Measurements from ENCODE around the gene GOLGA7B.

The GOLGA7B gene

GRCh38 chr10:97858001-97858439 lies 8.4 kb downstream of the GOLGA7B start:
- Histone ChIP-seq H3K9me2 (replicated peaks; ENCODE audit: control insufficient read depth, low read length) (no peaks in the 10 kb centered on the region), H3K27me3 (ENCODE audit: control insufficient read depth, low read length) (peaks cover 43% of the 10 kb centered on the region), H3K9me3 (ENCODE audit: control insufficient read depth, insufficient read depth, low read length) (no peaks in the 10 kb centered on the region), H3K79me2 (ENCODE audit: control insufficient read depth, low read length) (no peaks in the 10 kb centered on the region), H4K20me1 (ENCODE audit: control insufficient read depth, insufficient read depth, low read depth, low read length) (no peaks in the 10 kb centered on the region), H3K4me2 (ENCODE audit: low read length) (no peak overlapping the region), H3K4me1 (ENCODE audit: control insufficient read depth, low read length) (no peaks in the 10 kb centered on the region), H3K36me3 (ENCODE audit: control insufficient read depth, low read length) (no peaks in the 10 kb centered on the region), H3K4me3 (ENCODE audit: low read length) (no peak overlapping the region), H3K27ac (ENCODE audit: low read depth, low read length) (no peak overlapping the region), H3F3A (ENCODE audit: control insufficient read depth, insufficient read depth) (no peaks in the 10 kb centered on the region)
- TF ChIP-seq EZH2phosphoT487 (IDR thresholded peaks at IDR 0.05; ENCODE audit: borderline replicate concordance, low read length) (no peak), CTCF (IDR thresholded peaks at IDR 0.05; ENCODE audit: low read depth, low read length, poor library complexity, severe bottlenecking) (no peak)

DNA sequence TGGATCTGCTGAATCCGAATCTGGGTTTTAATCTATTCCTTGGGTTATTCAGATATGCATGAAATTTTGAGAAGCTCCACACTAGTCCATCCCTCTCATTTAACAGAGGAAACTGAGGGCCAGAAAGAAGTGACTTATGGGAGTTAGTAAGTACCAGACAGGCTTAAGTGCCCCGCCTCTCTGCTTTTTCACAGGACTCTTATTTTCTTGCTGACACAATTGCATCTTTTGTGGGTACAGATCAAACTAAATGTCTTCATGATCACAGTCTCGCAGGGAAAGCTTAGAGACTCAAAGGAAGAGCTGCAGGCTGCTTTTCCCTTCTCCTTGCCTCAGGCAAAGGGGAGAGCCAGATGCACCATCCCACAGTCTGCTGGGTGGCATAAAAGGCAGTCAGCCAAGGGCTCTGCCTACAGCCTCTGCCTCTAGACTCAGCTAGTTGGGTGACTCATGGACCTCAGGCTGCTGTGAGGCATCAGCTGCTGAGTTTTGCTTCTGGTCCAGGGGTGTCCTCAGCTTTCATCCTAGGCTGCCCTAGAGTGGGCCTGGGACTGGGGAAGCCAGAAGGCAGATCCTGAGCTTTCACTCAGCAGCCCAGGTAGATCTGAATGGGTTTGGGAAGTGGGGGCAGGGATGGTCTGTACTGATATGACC lies 11.6 kb downstream of the GOLGA7B start:
- no peak overlapping the region for H3K4me2 ChIP-seq (ENCODE audit: low read length)

DNA sequence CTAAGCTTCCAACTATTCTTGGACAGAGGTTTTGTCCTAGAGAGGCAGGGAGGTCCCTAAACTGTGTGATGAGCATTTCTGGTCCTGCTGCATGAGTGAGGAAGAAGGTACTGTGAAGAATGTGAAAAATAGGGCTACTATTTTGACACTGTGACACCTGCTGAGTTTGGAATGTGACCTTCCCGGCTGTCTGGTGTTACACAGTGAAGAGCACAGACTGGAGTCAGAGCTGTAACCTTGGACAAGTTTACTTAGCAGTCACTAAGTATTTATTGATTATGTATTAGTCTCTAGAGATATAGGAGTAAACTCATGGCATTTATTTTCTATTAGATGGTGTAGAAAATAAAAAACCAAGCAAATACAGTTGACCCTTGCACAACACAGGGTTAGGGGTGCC lies 12.3 kb downstream of the GOLGA7B start:
- no peaks in the 10 kb centered on the region for H3K9me2 ChIP-seq (replicated peaks; ENCODE audit: control insufficient read depth, low read length)
- no peaks in the 10 kb centered on the region for H3K9me3 ChIP-seq (ENCODE audit: control insufficient read depth, insufficient read depth, low read length)
- H3K27ac ChIP-seq (ENCODE audit: low read depth, low read length): no peak overlapping the region
- no peaks in the 10 kb centered on the region for H3K36me3 ChIP-seq (ENCODE audit: control insufficient read depth, low read length)
- no peaks in the 10 kb centered on the region for H3K4me1 ChIP-seq (ENCODE audit: control insufficient read depth, low read length)
- no peaks in the 10 kb centered on the region for H4K20me1 ChIP-seq (ENCODE audit: control insufficient read depth, insufficient read depth, low read depth, low read length)
- TF ChIP-seq EZH2phosphoT487 (IDR thresholded peaks at IDR 0.05; ENCODE audit: borderline replicate concordance, low read length): no peak
- no peak for TF ChIP-seq CTCF (IDR thresholded peaks at IDR 0.05; ENCODE audit: low read depth, low read length, poor library complexity, severe bottlenecking)
- H3F3A ChIP-seq (ENCODE audit: control insufficient read depth, insufficient read depth): no peaks in the 10 kb centered on the region
- H3K79me2 ChIP-seq (ENCODE audit: control insufficient read depth, low read length): no peaks in the 10 kb centered on the region
- no peak overlapping the region for H3K4me3 ChIP-seq (ENCODE audit: low read length)
- no peak overlapping the region for H3K4me2 ChIP-seq (ENCODE audit: low read length)
- peaks cover 31% of the 10 kb centered on the region for H3K27me3 ChIP-seq (ENCODE audit: control insufficient read depth, low read length)

More for the DNA sequence above, 11.6 kb downstream of the GOLGA7B start:
- H3K36me3 ChIP-seq (ENCODE audit: control insufficient read depth, low read length): no peaks in the 10 kb centered on the region
- H3K9me2 ChIP-seq (replicated peaks; ENCODE audit: control insufficient read depth, low read length): no peaks in the 10 kb centered on the region
- H4K20me1 ChIP-seq (ENCODE audit: control insufficient read depth, insufficient read depth, low read depth, low read length): no peaks in the 10 kb centered on the region
- H3K79me2 ChIP-seq (ENCODE audit: control insufficient read depth, low read length): no peaks in the 10 kb centered on the region
- no peak overlapping the region for H3K27ac ChIP-seq (ENCODE audit: low read depth, low read length)
- H3K27me3 ChIP-seq (ENCODE audit: control insufficient read depth, low read length): peaks cover 31% of the 10 kb centered on the region
- TF ChIP-seq CTCF (IDR thresholded peaks at IDR 0.05; ENCODE audit: low read depth, low read length, poor library complexity, severe bottlenecking): no peak
- TF ChIP-seq EZH2phosphoT487 (IDR thresholded peaks at IDR 0.05; ENCODE audit: borderline replicate concordance, low read length): no peak
- H3K9me3 ChIP-seq (ENCODE audit: control insufficient read depth, insufficient read depth, low read length): no peaks in the 10 kb centered on the region
- H3F3A ChIP-seq (ENCODE audit: control insufficient read depth, insufficient read depth): no peaks in the 10 kb centered on the region
- no peak overlapping the region for H3K4me3 ChIP-seq (ENCODE audit: low read length)
- H3K4me1 ChIP-seq (ENCODE audit: control insufficient read depth, low read length): no peaks in the 10 kb centered on the region

Measured in DOHH2 (cell line).